NCI-H187 (cell line): Measurements from ENCODE around the gene TSACC.
A peak's percentile ranks its signal among the peaks of the same experiment; 100 is the strongest.

Experiments used
- DNase-seq, 2 experiments: peaks; one replicate each; lab custom pipeline; 2025; lab: John Stamatoyannopoulos, UW

TSACC gene

GRCh38 chr1:156394835-156395461 is 56.6 kb downstream of the TSACC start:
- DNase-seq, result peak; percentile 89 to 92
